BE2C (cell line): Measurements from ENCODE around the gene ARRDC2.

ENCODE experiments used
- DNase-seq: peaks from one replicate; pipeline ENCODE4 v3.0.0-alpha.2; 2020
- H3K27me3 ChIP-seq: fragments of 250-450 bp; sonication (Bioruptor Pico); 2 replicates; pipeline ENCODE4 v1.5.1; 2020; ENCODE audit warnings: mild to moderate bottlenecking
- H3K36me3 ChIP-seq: fragments of 250-450 bp; sonication (Bioruptor Pico); 2 replicates; pipeline ENCODE4 v1.5.1; 2020; ENCODE audit warnings: mild to moderate bottlenecking
- H3K4me1 ChIP-seq: fragments of 250-450 bp; sonication (Bioruptor Pico); 2 replicates; pipeline ENCODE4 v1.5.1; 2020
- H3K4me3 ChIP-seq: 2 replicates; pipeline ENCODE4 v1.5.1; 2011; ENCODE audit warnings: low read depth, low read length
- H3K9me3 ChIP-seq: fragments of 250-450 bp; sonication (Bioruptor Pico); 2 replicates; pipeline ENCODE4 v1.5.1; 2020
- CTCF ChIP-seq: IDR thresholded peaks from 2 replicates; pipeline ENCODE4 v1.5.1; 2012; ENCODE audit warnings: mild to moderate bottlenecking, low read depth, low read length

Gene ARRDC2

DNA sequence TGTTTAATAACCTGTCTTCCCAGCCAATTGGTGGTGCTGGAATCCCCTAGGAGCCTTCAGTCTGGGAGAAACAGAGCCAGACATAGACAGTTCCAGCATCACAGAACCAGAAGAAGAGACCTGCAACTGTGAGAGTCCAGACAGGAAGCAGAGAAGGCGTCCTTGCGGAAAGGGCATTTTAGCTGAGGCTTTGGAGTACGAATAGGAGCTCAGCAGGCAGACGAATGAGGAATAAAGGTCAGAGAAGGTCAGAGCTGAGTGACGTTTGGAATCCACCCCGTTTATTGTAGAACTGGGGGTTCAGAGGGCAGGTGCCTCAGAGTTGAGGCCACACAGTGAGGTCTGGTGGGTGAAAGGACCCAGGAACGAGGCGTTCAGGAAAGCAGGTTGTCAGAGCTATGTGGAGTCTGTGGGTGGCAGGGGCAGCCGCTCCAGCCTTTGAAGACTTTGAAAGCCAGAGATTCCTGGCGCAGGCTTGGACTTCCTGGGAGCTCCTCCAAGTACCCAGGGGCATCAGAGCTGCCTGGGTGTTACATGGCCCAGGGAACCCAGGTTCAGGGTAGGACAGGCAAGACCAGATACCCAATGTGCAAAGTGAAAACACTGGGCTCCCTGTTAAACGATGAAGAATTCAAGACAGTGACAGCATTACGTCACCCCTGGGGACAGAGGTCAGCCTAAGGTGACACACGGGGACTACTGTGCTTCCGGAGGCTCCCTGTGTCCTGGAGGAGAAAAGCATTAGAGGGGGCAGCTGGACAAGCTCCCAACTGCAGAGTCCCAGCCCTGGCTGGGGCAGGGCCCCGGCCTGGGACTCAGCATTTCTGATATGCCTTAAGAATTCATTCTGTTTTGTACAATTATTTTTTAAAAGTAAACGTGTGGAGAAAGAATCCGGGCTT, 5.5 kb downstream of the ARRDC2 start:
- Histone ChIP-seq H3K9me3 (no peaks in the 10 kb centered on the region; the same call in 1 of the 2 replicates), H3K36me3 (no peaks in the 10 kb centered on the region), H3K4me1 (no peaks in the 10 kb centered on the region), H3K4me3 (no peak overlapping the region), H3K27me3 (no peaks in the 10 kb centered on the region)
- DNase-seq: peak; percentile 29
- TF ChIP-seq CTCF: no peak

- Histone ChIP-seq H3K27me3 (no peaks in the 10 kb centered on the region), H3K4me3 (no peak overlapping the region), H3K9me3 (no peaks in the 10 kb centered on the region; the same call in 1 of the 2 replicates), H3K4me1 (no peaks in the 10 kb centered on the region), H3K36me3 (no peaks in the 10 kb centered on the region)
- no peak for TF ChIP-seq CTCF
- no peak for DNase-seq
Observed at GRCh38 chr19:18014197-18014596, 6.2 kb downstream of the ARRDC2 start.

DNA sequence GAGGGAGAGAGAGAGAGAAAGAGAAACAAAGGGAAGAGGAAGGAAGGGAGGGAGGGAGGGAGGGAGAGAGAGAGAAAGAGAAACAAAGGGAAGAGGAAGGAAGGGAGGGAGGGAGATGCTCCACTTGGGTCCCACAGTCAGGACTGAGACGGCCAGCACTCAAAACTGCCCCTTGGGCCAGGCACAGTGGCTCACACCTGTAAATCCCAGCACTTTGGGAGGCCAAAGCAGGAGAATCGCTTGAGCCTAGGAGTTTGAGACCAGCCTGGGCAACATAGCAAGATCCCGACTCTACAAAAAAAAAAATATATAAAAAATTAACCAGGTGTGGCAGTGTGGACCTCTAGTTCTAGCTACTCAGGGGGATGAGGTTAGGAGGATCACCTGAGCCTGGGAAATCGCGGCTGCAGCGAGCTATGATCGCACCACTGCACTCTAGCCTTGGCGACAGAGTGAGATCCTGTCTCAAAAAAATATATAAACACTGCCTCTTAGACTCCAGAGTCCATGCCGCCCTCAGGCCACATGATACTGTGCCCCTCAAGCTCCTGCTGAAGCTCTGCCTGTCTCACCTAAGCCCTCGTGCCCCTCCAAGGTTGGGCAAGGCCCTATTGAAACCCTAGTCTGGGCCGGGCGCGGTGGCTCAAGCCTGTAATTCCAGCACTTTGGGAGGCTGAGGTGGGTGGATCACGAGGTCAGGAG, 8.4 kb downstream of the ARRDC2 start:
- TF ChIP-seq CTCF: no peak
- Histone ChIP-seq H3K4me1 (no peaks in the 10 kb centered on the region), H3K36me3 (no peaks in the 10 kb centered on the region), H3K4me3 (no peak overlapping the region), H3K9me3 (no peaks in the 10 kb centered on the region; the same call in 1 of the 2 replicates), H3K27me3 (no peaks in the 10 kb centered on the region)
- DNase-seq: no peak

- no peak for TF ChIP-seq CTCF
Observed at GRCh38 chr19:18017275-18018083, 9.5 kb downstream of the ARRDC2 start.

GRCh38 chr19:18020212-18021085, 12.5 kb downstream of the ARRDC2 start:
- Histone ChIP-seq H3K36me3 (no peaks in the 10 kb centered on the region), H3K27me3 (no peaks in the 10 kb centered on the region), H3K4me1 (no peaks in the 10 kb centered on the region), H3K4me3 (no peak overlapping the region), H3K9me3 (no peaks in the 10 kb centered on the region)
- no peak for TF ChIP-seq CTCF
- no peak for DNase-seq

More at GRCh38 chr19:18017275-18018083, 9.5 kb downstream of the ARRDC2 start:
- Histone ChIP-seq H3K27me3 (no peaks in the 10 kb centered on the region), H3K36me3 (no peaks in the 10 kb centered on the region), H3K9me3 (no peaks in the 10 kb centered on the region; the same call in 1 of the 2 replicates), H3K4me1 (no peaks in the 10 kb centered on the region), H3K4me3 (no peak overlapping the region)
- no peak for DNase-seq
